ENCODE measurements around the gene PIK3C2G.
"Not testable (repeated sequence)": the region's sequence is repeated elsewhere in the genome, so short reads cannot be mapped to it uniquely, and the experiment has no call there.

PIK3C2G gene

GRCh38 chr12:18651525-18651924 lies 390.2 kb downstream of the PIK3C2G start:
- no peak for DNase-seq

- no peak for DNase-seq
Measured at GRCh38 chr12:18652596-18652995, 391.3 kb downstream of the PIK3C2G start.

GRCh38 chr12:18653465-18653864 lies 392.1 kb downstream of the PIK3C2G start:
- DNase-seq: no peak

GRCh38 chr12:18655351-18655750 lies 394.0 kb downstream of the PIK3C2G start:
- no peak for DNase-seq

GRCh38 chr12:18658179-18658578 lies 396.9 kb downstream of the PIK3C2G start:
- no peak for DNase-seq

GRCh38 chr12:18658829-18659228 lies 397.5 kb downstream of the PIK3C2G start:
- no peak for DNase-seq

GRCh38 chr12:18676141-18676540 lies 414.8 kb downstream of the PIK3C2G start:
- DNase-seq: no peak

- peak; percentile 26 for DNase-seq
Measured at GRCh38 chr12:18676996-18677588, 415.8 kb downstream of the PIK3C2G start.

GRCh38 chr12:18681818-18682217 lies 420.5 kb downstream of the PIK3C2G start:
- no peak for DNase-seq

GRCh38 chr12:18683327-18684013 lies 422.2 kb downstream of the PIK3C2G start:
- DNase-seq: no peak

GRCh38 chr12:18684430-18684829 lies 423.1 kb downstream of the PIK3C2G start:
- no peak for DNase-seq

- no peak for DNase-seq
Measured at GRCh38 chr12:18689771-18690170, 428.5 kb downstream of the PIK3C2G start.

GRCh38 chr12:18690653-18691052 lies 429.3 kb downstream of the PIK3C2G start:
- no peak for DNase-seq

- DNase-seq: not testable (repeated sequence)
Measured at GRCh38 chr12:18693986-18694385, 432.7 kb downstream of the PIK3C2G start.

- no peak for DNase-seq
Measured at GRCh38 chr12:18696971-18697602, 435.8 kb downstream of the PIK3C2G start.
